ENCODE data around the gene KRTAP12-4.

The KRTAP12-4 gene

DNA sequence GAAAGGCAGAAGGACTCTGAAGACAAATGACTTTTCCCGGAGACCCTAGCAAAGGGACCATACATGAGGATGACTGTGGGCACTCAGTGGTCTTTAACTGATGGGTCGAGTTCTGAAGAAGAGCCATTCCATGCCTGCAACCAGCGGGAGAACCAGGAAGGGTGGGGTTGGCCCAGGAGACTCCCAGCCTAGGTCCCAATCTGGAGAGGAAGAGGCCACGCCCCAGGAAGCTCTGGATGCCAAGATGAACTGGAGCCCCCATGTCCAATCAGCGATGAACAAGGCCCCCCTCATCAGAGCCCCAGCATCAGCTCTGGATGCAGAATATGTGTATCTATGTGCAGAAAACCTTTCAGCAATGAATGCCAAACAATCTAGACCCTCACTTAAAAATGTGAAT lies 13.7 kb downstream of the KRTAP12-4 start:
- TF ChIP-seq TEAD4 (IDR thresholded peaks at IDR 0.05), result no peak
- TF ChIP-seq CREB1 (IDR thresholded peaks at IDR 0.05; ENCODE audit: low read depth), result no peak
- TF ChIP-seq TCF12 (IDR thresholded peaks at IDR 0.05; ENCODE audit: low read depth), result no peak
- TF ChIP-seq, protein P1, sequence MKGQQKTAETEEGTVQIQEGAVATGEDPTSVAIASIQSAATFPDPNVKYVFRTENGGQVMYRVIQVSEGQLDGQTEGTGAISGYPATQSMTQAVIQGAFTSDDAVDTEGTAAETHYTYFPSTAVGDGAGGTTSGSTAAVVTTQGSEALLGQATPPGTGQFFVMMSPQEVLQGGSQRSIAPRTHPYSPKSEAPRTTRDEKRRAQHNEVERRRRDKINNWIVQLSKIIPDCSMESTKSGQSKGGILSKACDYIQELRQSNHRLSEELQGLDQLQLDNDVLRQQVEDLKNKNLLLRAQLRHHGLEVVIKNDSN (IDR thresholded peaks at IDR 0.05), result no peak
- TF ChIP-seq EGR1 (IDR thresholded peaks at IDR 0.05), result no peak
- no peak for TF ChIP-seq EP300 (IDR thresholded peaks at IDR 0.05; ENCODE audit: borderline replicate concordance)
- no peak for TF ChIP-seq FOXM1 (IDR thresholded peaks at IDR 0.05; ENCODE audit: borderline replicate concordance, low read depth)
- TF ChIP-seq, protein P2, sequence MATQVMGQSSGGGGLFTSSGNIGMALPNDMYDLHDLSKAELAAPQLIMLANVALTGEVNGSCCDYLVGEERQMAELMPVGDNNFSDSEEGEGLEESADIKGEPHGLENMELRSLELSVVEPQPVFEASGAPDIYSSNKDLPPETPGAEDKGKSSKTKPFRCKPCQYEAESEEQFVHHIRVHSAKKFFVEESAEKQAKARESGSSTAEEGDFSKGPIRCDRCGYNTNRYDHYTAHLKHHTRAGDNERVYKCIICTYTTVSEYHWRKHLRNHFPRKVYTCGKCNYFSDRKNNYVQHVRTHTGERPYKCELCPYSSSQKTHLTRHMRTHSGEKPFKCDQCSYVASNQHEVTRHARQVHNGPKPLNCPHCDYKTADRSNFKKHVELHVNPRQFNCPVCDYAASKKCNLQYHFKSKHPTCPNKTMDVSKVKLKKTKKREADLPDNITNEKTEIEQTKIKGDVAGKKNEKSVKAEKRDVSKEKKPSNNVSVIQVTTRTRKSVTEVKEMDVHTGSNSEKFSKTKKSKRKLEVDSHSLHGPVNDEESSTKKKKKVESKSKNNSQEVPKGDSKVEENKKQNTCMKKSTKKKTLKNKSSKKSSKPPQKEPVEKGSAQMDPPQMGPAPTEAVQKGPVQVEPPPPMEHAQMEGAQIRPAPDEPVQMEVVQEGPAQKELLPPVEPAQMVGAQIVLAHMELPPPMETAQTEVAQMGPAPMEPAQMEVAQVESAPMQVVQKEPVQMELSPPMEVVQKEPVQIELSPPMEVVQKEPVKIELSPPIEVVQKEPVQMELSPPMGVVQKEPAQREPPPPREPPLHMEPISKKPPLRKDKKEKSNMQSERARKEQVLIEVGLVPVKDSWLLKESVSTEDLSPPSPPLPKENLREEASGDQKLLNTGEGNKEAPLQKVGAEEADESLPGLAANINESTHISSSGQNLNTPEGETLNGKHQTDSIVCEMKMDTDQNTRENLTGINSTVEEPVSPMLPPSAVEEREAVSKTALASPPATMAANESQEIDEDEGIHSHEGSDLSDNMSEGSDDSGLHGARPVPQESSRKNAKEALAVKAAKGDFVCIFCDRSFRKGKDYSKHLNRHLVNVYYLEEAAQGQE (IDR thresholded peaks at IDR 0.05; ENCODE audit: low read depth), result no peak
- no peak for TF ChIP-seq CEBPB (IDR thresholded peaks at IDR 0.05)
- TF ChIP-seq, protein P3, sequence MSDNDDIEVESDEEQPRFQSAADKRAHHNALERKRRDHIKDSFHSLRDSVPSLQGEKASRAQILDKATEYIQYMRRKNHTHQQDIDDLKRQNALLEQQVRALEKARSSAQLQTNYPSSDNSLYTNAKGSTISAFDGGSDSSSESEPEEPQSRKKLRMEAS (IDR thresholded peaks at IDR 0.05), result no peak
- no peak for TF ChIP-seq YY1 (IDR thresholded peaks at IDR 0.05; ENCODE audit: low read depth)
- no peak for TF ChIP-seq NFIC (IDR thresholded peaks at IDR 0.05)
- TF ChIP-seq RAD21 (IDR thresholded peaks at IDR 0.05; ENCODE audit: low read depth), result no peak
- TF ChIP-seq ZBTB7A (IDR thresholded peaks at IDR 0.05; ENCODE audit: low read depth), result no peak
- TF ChIP-seq TAF1 (IDR thresholded peaks at IDR 0.05; ENCODE audit: low read depth), result no peak

DNA sequence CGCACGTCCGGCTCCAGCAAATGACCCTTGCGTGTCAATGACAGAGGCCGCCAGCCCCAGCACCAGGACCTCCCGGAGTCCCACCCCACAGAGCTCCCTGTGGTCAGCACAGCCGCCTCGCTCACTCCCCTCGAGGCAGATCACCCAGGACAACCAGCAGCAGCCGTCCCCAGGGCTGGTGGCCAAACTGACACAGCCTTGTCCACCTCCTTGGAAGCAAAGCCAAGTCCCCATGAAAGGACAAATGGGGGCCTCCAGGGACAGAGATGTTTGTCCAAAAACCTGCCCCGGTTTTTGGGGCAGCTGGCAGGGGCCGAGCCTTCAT lies 15.2 kb downstream of the KRTAP12-4 start:
- no peak for TF ChIP-seq EGR1 (IDR thresholded peaks at IDR 0.05)
- TF ChIP-seq, protein P1 (IDR thresholded peaks at IDR 0.05), result no peak
- no peak for TF ChIP-seq CEBPB (IDR thresholded peaks at IDR 0.05)
- no peak for TF ChIP-seq ZBTB7A (IDR thresholded peaks at IDR 0.05; ENCODE audit: low read depth)
- TF ChIP-seq, protein P2 (IDR thresholded peaks at IDR 0.05; ENCODE audit: low read depth), result no peak
- no peak for TF ChIP-seq TAF1 (IDR thresholded peaks at IDR 0.05; ENCODE audit: low read depth)
- TF ChIP-seq EP300 (IDR thresholded peaks at IDR 0.05; ENCODE audit: borderline replicate concordance), result no peak
- no peak for TF ChIP-seq TEAD4 (IDR thresholded peaks at IDR 0.05)
- TF ChIP-seq, protein P3 (IDR thresholded peaks at IDR 0.05), result no peak
- TF ChIP-seq RAD21 (IDR thresholded peaks at IDR 0.05; ENCODE audit: low read depth), result no peak
- no peak for TF ChIP-seq FOXM1 (IDR thresholded peaks at IDR 0.05; ENCODE audit: borderline replicate concordance, low read depth)

DNA sequence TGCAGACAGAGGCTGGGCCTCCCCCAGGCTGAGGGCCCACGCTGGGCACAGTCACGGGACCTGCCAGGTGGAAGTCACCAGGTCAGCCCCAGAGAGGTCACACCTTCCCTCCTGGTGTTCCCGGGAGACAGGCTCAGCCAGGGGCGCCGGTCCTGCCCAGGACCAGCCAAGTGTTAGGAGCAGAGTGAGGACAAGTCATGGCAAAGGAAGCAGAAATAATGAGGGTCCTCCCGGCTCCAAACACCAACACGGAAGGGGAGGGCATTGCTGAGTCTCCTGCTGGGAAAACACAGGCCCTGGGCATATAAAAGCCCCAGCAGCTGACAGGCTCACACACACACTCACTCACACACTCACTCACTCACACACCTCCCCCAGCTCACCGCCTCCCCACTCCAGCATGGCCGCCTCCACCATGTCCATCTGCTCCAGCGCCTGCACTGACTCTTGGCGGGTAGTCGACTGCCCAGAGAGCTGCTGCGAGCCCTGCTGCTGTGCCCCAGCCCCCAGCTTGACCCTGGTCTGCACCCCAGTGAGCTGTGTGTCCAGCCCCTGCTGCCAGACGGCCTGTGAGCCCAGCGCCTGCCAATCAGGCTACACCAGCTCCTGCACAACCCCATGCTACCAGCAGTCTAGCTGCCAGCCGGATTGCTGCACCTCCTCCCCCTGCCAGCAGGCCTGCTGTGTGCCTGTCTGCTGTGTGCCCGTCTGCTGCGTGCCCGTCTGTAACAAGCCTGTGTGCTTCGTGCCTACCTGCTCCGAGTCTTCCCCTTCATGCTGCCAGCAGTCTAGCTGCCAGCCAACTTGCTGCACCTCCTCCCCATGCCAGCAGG lies 17.2 kb downstream of the KRTAP12-4 start, which contains the start of gene KRTAP10-10:
KRTAP10-10 (plus strand) TSS at position 339 of the 833 bp plus-strand sequence; CDS start at position 401, 62 bp downstream.
- no peak for TF ChIP-seq CREB1 (IDR thresholded peaks at IDR 0.05; ENCODE audit: low read depth)
- TF ChIP-seq, protein P3 (IDR thresholded peaks at IDR 0.05), result no peak
- no peak for TF ChIP-seq FOXM1 (IDR thresholded peaks at IDR 0.05; ENCODE audit: borderline replicate concordance, low read depth)
- TF ChIP-seq TEAD4 (IDR thresholded peaks at IDR 0.05), result no peak
- no peak for TF ChIP-seq YY1 (IDR thresholded peaks at IDR 0.05; ENCODE audit: low read depth)
- TF ChIP-seq RAD21 (IDR thresholded peaks at IDR 0.05; ENCODE audit: low read depth), result no peak
- no peak for TF ChIP-seq CEBPB (IDR thresholded peaks at IDR 0.05)
- TF ChIP-seq NFIC (IDR thresholded peaks at IDR 0.05), result no peak
- no peak for TF ChIP-seq TCF12 (IDR thresholded peaks at IDR 0.05; ENCODE audit: low read depth)
- TF ChIP-seq, protein P2 (IDR thresholded peaks at IDR 0.05; ENCODE audit: low read depth), result no peak
- no peak for TF ChIP-seq EP300 (IDR thresholded peaks at IDR 0.05; ENCODE audit: borderline replicate concordance)
- TF ChIP-seq ZBTB7A (IDR thresholded peaks at IDR 0.05; ENCODE audit: low read depth), result no peak
- TF ChIP-seq EGR1 (IDR thresholded peaks at IDR 0.05), result no peak
- no peak for TF ChIP-seq TAF1 (IDR thresholded peaks at IDR 0.05; ENCODE audit: low read depth)
- TF ChIP-seq, protein P1 (IDR thresholded peaks at IDR 0.05), result no peak
